GM19452 (cell line): ENCODE data around the gene SBK2.
"Not testable (repeated sequence)": the region's sequence is repeated elsewhere in the genome, so short reads cannot be mapped to it uniquely, and the experiment has no call there.

Experiments
- ATAC-seq: cut with Tn5 transposase; IDR thresholded peaks from one replicate; pipeline ENCODE4 v1.9.1; 2021; ENCODE audit not compliant: unreplicated experiment

Gene SBK2

GRCh38 chr19:55503157-55503501 is 33.8 kb downstream of the SBK2 start:
- ATAC-seq: no peak

DNA sequence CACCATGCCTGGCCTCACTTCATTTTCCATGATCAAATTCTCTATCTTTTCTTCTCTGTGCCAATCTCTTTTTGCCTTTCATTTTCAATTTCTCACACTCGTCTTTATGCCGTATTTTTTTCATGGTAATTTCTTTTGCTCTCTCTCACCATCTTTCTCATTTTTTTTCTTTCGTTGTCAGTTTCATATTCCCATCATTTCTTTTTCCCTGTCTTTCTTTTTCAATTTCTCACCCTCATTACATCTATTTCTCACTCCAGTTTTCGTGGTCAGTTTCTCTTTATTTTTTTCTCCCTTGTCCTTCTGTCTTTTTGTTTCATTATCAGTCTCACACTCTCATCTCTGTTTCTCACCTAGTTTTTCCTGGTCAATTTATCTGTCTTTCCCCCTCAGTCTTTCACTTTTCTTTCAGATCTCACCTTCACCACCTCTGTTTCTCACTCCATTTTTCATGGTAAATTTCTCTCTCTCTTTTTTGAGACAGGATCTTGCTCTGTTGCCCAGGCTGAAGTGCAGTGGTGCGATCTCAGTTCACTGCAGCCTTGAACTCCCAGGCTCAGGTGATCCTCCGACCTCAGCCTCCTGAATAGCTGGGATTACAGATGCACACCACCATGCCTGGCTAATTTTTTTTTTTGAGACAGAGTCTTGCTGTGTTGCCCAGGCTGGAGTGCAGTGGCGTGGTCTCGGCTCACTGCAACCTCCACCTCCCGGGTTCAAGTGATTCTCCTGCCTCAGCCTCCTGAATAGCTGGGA is 34.6 kb downstream of the SBK2 start:
- no peak for ATAC-seq

GRCh38 chr19:55500368-55500952 is 36.5 kb downstream of the SBK2 start:
- ATAC-seq: no peak

DNA sequence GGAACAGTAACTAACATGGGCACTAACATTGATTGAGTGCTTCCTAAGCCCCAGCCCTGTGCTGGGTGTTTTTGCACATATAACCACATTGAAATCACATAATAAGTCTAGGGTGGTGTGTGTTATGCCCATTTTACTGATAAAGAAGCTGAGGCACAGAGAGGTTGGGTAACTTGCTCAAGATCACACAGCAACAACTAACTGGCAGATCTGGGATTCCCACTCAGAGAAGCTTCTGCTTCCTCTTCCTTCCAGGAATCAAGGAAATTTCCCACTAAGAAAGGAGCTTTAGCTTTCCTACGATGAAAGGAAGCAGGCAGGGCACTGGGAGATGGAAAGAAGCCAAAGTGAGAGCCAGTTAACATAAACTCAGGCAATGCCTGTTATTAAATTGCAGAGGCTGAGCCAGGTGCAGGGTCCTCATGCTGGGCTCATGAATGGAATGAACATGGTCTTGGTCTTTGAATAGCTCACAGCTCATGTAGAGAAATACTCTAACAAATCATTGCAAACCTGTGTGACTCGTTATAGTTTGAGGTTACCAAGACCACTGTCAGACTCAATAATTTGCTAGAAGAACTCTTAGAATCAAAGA is 38.6 kb downstream of the SBK2 start:
- ATAC-seq: no peak

DNA sequence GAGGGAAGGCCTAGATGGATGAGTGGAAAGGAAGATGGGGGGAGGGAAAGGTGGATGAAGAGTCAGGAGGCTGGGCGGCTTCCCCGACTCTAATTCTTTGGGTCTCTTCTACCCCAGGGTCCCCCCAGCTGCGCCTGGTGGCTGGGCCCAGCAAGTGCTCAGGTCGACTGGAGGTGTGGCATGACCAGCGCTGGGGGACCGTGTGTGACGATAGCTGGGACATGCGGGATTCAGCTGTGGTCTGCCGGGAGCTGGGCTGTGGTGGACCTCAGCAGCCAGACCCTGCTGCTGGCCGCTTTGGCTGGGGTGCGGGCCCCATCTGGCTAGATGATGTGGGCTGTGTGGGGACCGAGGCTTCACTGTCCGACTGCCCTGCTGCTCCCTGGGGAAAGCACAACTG is 39.2 kb downstream of the SBK2 start:
- no peak for ATAC-seq

DNA sequence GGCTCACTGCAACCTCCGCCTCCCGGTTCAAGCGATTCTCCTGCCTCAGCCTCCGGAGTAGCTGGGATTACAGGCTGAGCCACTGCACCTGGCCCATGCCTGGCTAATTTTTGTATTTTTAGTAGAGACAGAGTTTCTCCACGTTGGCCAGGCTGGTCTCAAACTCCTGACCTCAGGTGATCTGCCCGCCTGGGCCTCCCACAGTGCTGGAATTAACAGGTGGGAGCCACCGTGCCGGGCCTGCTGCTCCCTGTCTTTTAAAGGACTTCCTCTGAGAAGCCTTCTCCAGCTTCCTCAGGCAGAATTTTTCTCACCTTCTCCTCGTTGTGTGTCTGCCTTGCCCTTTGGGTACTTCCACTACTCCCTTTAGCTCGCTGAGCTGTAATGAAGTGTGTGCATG is 40.1 kb downstream of the SBK2 start:
- ATAC-seq: not testable (repeated sequence)

- no peak for ATAC-seq
These were observed 41.1 kb downstream of the SBK2 start for GRCh38 chr19:55495646-55496349.

GRCh38 chr19:55494172-55494761 is 42.7 kb downstream of the SBK2 start:
- no peak for ATAC-seq

- ATAC-seq: no peak
These were observed 43.2 kb downstream of the SBK2 start for GRCh38 chr19:55493645-55494171.

DNA sequence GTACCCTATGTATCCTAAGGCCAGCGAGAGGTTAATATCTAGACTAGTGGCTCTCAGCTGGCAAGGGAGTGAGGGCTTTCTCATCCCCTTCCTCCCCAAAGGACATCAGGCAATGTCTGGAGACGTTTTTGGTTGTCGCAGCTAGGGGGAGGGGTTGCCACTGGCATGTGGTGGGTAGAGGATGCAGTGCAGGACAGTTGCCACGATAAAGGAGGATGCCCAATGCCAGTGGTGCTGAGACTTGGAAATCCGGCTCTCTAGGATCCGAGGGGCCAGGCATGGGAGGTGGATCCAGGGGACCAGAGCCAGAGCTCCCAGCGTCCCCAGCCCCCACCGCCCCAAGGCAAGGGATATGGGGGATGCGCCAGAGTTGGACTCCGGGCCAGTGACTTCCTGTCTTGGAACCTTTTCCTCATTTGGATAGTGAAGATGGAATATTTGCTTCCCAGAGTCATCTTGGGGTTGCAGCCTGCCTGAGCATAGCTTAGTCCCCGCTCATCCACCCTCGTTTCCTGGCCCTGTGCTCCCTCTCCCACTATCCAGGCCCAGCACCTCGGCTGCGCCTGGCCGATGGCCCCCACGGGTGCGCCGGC is 43.8 kb downstream of the SBK2 start:
- no peak for ATAC-seq

DNA sequence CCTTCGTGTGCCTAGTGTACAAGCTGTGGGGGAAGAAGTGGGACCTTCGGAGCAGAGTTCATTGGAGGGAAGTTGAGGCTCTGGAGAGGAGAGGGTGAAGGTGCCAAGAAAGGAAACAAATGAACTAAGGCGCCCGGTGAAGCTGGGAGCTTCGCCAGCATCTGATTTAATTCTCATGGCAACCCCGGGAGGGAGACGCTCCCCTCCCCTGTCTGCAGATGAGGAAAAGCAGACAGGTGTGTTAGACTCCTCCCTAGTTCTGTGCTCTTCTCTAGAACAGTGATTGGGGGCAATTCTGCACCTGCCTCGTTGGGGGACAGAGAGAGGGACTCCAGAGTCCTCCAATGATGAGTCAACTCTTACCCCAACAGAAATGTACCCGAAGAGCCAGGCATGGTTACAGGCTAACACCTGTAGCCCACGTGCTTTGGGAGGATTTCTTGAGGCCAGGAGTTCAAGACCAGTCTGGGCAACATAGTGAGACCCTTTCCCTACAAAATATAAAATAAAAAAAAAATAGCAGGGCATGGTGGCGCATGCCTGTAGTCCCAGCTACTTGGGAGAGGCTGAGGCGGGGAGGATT is 44.5 kb downstream of the SBK2 start:
- no peak for ATAC-seq

- no peak for ATAC-seq
These were observed 45.2 kb downstream of the SBK2 start for GRCh38 chr19:55491546-55492360.

DNA sequence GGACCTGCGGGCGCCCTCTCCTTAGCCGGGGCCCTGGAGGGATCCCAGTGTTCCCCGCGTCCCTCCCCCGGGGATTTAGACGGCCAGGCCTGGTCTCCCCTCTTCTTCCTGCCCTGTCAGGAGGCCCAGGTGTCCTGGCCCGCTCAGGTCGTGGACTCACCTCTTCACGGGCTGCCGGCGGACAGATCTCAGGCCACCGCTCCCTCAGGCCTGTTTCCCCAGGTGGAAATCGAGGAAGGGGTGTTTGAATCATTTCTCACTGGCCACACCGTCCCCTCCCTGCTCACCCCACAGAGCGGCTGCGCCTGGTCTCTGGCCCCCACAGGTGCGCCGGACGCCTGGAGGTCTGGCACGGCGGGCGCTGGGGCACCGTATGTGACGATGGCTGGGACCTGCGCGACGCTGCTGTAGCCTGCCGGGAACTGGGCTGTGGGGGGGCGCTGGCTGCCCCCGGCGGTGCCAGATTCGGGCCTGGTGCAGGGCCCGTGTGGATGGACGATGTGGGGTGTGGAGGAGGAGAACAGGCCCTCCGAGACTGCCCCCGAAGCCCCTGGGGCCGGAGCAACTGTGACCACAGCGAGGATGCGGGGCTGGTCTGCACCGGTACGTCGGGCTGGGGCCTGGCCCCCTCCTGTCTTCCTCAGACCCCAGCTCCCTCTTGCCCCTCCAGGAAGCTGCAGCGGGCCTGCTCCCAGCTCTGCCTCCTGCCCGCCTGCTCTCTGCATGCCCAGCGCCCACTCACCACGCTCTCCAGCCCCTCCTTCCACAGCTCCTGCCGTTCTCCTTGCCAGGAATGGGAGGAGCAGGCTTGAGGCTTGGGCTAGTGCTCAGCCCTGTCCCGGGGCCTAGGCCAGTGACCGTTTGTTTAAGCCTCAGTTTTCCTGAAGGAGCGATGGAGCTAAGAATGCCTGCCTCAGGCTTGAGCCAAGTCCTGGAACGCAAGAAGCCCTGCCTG is 46.2 kb downstream of the SBK2 start:
- ATAC-seq: no peak

- no peak for ATAC-seq
These were observed 47.0 kb downstream of the SBK2 start for GRCh38 chr19:55489711-55490477.

GRCh38 chr19:55488986-55489710 is 47.8 kb downstream of the SBK2 start:
- no peak for ATAC-seq

GRCh38 chr19:55487924-55488687 is 48.8 kb downstream of the SBK2 start, which contains the start of gene SSC5D:
Gene SSC5D (plus strand): TSS chr19:55488436. CDS start chr19:55488590, 154 bp downstream.
- no peak for ATAC-seq
